ENCODE data around the gene SPZ1. TPM values are rescaled to one million over a fixed set of nuclear protein-coding genes. Genes with fewer than 3 reads are reported as not detected.
"Not testable (repeated sequence)": the region's sequence is repeated elsewhere in the genome, so short reads cannot be mapped to it uniquely, and the experiment has no call there.

SPZ1 gene
- total RNA-seq, 2 experiments from 2014 or later, result not detected

DNA sequence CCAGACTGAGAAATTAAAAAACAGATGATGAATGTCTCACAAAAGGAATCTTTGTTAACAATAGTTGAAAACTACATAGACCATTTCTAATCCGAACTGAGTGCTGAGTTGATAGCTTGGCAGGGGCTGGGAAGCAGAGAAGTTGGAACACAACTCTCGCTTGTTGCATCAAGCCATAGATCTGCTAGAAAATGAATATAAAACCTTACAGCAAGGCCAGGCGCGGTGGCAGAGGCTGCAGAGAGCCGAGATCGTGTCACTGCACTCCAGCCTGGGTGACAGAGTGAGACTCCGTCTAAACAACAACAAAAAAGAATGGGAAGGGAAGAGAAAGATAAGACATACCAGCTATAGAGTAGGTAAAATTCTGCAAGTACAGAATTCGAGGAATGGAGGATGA is 28.0 kb upstream of the SPZ1 start:
- DNase-seq, result no peak
- ATAC-seq, result no peak
- ChIA-PET POLR2A (no interaction called here), CTCF (interaction anchor here (0.7 kb wide), 1 partner anchor 17 kb away, joined by 3 read pairs; no protein-coding TSS in a partner anchor)
- no peaks in the 10 kb centered on the region for H3K9me3 Mint-ChIP-seq
- H3K36me3 Mint-ChIP-seq (ENCODE audit: low read depth), result no peaks in the 10 kb centered on the region
- H3K4me3 Mint-ChIP-seq, result no peak overlapping the region
- intact Hi-C loops (cut with micrococcal nuclease), result no loop called here
- H3K27me3 Mint-ChIP-seq, result no peaks in the 10 kb centered on the region
- H3K4me1 Mint-ChIP-seq (ENCODE audit: low read depth), result no peaks in the 10 kb centered on the region
- H3K27ac Mint-ChIP-seq, result no peak overlapping the region
- TF ChIP-seq, protein P1, sequence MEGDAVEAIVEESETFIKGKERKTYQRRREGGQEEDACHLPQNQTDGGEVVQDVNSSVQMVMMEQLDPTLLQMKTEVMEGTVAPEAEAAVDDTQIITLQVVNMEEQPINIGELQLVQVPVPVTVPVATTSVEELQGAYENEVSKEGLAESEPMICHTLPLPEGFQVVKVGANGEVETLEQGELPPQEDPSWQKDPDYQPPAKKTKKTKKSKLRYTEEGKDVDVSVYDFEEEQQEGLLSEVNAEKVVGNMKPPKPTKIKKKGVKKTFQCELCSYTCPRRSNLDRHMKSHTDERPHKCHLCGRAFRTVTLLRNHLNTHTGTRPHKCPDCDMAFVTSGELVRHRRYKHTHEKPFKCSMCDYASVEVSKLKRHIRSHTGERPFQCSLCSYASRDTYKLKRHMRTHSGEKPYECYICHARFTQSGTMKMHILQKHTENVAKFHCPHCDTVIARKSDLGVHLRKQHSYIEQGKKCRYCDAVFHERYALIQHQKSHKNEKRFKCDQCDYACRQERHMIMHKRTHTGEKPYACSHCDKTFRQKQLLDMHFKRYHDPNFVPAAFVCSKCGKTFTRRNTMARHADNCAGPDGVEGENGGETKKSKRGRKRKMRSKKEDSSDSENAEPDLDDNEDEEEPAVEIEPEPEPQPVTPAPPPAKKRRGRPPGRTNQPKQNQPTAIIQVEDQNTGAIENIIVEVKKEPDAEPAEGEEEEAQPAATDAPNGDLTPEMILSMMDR (IDR thresholded peaks at IDR 0.05), result no peak

DNA sequence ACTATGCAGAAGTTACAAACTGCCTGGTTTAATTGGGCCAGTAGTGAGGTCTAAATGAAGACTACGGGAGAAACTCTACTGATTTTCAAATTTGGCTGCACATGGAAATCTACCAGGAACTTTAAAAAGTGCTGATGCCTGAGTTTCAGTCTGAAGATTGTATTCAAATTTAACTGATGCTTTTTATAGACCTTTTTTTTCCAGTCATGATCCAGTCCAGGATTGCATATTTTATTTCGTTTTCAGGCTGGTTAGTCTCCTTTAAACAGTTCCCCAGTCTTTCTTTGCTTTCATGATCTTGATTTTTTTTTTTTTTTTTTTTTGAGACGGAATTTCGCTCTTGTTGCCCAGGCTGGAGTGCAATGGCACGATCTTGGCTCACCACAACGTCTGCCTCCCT is 23.7 kb upstream of the SPZ1 start:
- ATAC-seq (no peak), DNase-seq (no peak)
- CTCF ChIA-PET, result no interaction called here
- TF ChIP-seq, protein P1 (IDR thresholded peaks at IDR 0.05), result no peak
- Mint-ChIP-seq H3K27me3 (no peaks in the 10 kb centered on the region), H3K4me1 (ENCODE audit: low read depth) (no peaks in the 10 kb centered on the region), H3K36me3 (ENCODE audit: low read depth) (no peaks in the 10 kb centered on the region), H3K4me3 (no peak overlapping the region), H3K9me3 (no peaks in the 10 kb centered on the region), H3K27ac (no peak overlapping the region)
- intact Hi-C loops (cut with micrococcal nuclease), result no loop called here
- POLR2A ChIA-PET, result no interaction called here

DNA sequence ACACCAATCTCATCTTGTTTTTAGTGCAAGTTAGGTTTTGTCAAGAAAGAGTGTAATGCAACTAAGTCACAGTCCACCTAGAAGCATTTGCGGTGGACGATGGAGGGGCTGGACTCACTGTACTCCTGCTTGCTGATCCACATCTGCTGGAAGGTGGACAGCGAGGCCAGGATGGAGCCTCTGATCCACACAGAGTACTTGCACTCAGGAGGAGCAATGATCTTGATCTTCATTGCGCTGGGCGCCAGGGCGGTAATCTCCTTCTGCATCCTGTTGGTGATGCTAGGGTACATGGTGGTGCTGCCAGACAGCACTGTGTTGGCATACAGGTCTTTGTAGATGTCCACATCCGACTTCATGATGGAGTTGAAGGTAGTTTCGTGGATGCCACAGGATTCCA is 20.2 kb upstream of the SPZ1 start:
- intact Hi-C loops (cut with micrococcal nuclease), result no loop called here
- POLR2A ChIA-PET, result no interaction called here
- H3K27ac Mint-ChIP-seq, result no peak overlapping the region
- ATAC-seq, result no peak
- TF ChIP-seq, protein P1 (IDR thresholded peaks at IDR 0.05), result no peak
- no peaks in the 10 kb centered on the region for H3K4me1 Mint-ChIP-seq (ENCODE audit: low read depth)
- H3K9me3 Mint-ChIP-seq, result no peaks in the 10 kb centered on the region
- H3K27me3 Mint-ChIP-seq, result no peaks in the 10 kb centered on the region
- no peaks in the 10 kb centered on the region for H3K36me3 Mint-ChIP-seq (ENCODE audit: low read depth)
- no peak for DNase-seq
- CTCF ChIA-PET, result no interaction called here
- H3K4me3 Mint-ChIP-seq, result no peak overlapping the region

DNA sequence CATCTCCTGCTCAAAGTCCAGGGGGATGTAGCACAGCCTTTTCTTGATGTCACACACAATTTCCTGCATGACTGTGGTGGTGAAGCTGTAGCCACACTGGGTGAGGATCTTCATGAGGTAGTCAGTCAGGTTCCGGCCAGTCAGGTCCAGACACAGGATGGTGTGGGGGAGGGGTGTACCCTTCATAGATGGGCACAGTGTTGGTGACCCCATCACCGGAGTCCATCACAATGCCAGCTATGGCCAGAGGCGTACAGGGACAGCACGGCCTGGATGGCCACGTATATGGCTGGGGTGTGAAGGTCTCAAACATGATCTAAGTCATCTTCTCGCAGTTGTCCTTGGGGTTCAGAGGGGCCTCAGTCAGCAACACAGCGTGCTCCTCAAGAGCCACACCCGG is 19.7 kb upstream of the SPZ1 start:
- intact Hi-C loops (cut with micrococcal nuclease), result no loop called here

DNA sequence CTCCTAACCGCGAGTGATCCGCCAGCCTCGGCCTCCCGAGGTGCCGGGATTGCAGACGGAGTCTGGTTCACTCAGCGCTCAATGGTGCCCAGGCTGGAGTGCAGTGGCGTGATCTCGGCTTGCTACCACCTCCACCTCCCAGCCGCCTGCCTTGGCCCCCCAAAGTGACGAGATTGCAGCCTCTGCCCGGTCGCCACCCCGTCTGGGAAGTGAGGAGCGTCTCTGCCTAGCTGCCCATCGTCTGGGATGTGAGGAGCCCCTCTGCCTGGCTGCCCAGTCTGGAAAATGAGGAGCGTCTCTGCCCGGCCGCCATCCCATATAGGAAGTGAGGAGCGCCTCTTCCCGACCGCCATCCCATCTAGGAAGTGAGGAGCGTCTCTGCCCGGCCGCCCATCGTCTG is 19.0 kb upstream of the SPZ1 start:
- ATAC-seq; H3K4me1 Mint-ChIP-seq (ENCODE audit: low read depth); H3K27ac Mint-ChIP-seq; H3K36me3 Mint-ChIP-seq (ENCODE audit: low read depth); H3K9me3 Mint-ChIP-seq; H3K27me3 Mint-ChIP-seq; DNase-seq; CTCF ChIA-PET; H3K4me3 Mint-ChIP-seq; intact Hi-C loops (cut with micrococcal nuclease); POLR2A ChIA-PET: not testable (repeated sequence)

More for the DNA sequence above, 19.7 kb upstream of the SPZ1 start:
- CTCF ChIA-PET, result no interaction called here
- no peaks in the 10 kb centered on the region for H3K4me1 Mint-ChIP-seq (ENCODE audit: low read depth)
- no peaks in the 10 kb centered on the region for H3K27me3 Mint-ChIP-seq
- H3K27ac Mint-ChIP-seq, result no peak overlapping the region
- ATAC-seq, result no peak
- no peaks in the 10 kb centered on the region for H3K36me3 Mint-ChIP-seq (ENCODE audit: low read depth)
- H3K9me3 Mint-ChIP-seq, result no peaks in the 10 kb centered on the region
- TF ChIP-seq, protein P1 (IDR thresholded peaks at IDR 0.05), result no peak
- no peak for DNase-seq
- H3K4me3 Mint-ChIP-seq, result no peak overlapping the region
- POLR2A ChIA-PET, result no interaction called here

DNA sequence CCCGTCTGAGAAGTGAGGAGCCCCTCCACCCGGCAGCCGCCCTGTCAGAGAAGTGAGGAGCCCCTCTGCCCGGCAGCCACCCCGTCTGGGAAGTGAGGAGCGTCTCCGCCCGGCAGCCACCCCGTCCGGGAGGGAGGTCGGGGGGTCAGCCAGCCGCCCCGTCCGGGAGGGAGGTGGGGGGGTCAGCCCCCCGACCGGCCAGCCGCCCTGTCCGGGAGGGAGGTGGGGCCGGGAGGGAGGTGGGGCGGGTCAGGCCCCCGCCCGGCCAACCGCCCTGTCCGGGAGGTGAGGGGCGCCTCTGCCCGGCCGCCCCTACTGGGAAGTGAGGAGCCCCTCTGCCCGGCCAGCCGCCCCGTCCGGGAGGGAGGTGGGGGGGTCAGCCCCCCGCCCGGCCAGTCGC is 18.5 kb upstream of the SPZ1 start:
- H3K9me3 Mint-ChIP-seq; H3K27ac Mint-ChIP-seq; POLR2A ChIA-PET; H3K4me3 Mint-ChIP-seq; ATAC-seq; H3K4me1 Mint-ChIP-seq (ENCODE audit: low read depth); DNase-seq; H3K36me3 Mint-ChIP-seq (ENCODE audit: low read depth); CTCF ChIA-PET; H3K27me3 Mint-ChIP-seq; intact Hi-C loops (cut with micrococcal nuclease): not testable (repeated sequence)

All from activated CD8-positive, alpha-beta T cell treated with anti-CD3 and anti-CD28 coated beads for 36 hours (primary cell).